NT2/D1 (cell line): ENCODE data around the gene USP12.

Source experiments
- DNase-seq: peaks from one replicate; pipeline ENCODE4 v3.0.0-alpha.2; 2011; ENCODE audit warnings: low read depth, low spot score
- H3K27me3 ChIP-seq: 2 replicates; pipeline ENCODE4 v1.6.0; 2011; ENCODE audit warnings: mild to moderate bottlenecking; ENCODE audit not compliant: insufficient read length, insufficient read depth
- H3K36me3 ChIP-seq: 2 replicates; pipeline ENCODE4 v1.6.1; 2011; ENCODE audit warnings: mild to moderate bottlenecking, low read length, mixed read lengths; ENCODE audit not compliant: insufficient read depth, insufficient read length
- H3K4me1 ChIP-seq: 2 replicates; pipeline ENCODE4 v1.5.1; 2011; ENCODE audit not compliant: insufficient read depth, insufficient read length
- H3K4me3 ChIP-seq: 2 replicates; pipeline ENCODE4 v1.5.1; 2011; ENCODE audit warnings: low read depth; ENCODE audit not compliant: insufficient read length
- H3K9ac ChIP-seq: 2 replicates; pipeline ENCODE4 v1.6.0; 2011; ENCODE audit warnings: low read depth; ENCODE audit not compliant: insufficient read length
- H3K9me3 ChIP-seq: 2 replicates; pipeline ENCODE4 v1.5.1; 2011; ENCODE audit warnings: mild to moderate bottlenecking, low read length; ENCODE audit not compliant: insufficient read depth
- SUZ12 ChIP-seq: IDR thresholded peaks from 2 replicates; pipeline ENCODE4 v1.6.1; 2011; ENCODE audit not compliant: insufficient read length, insufficient read depth; ENCODE audit errors: extremely low read depth
- YY1 ChIP-seq: IDR thresholded peaks from 2 replicates; pipeline ENCODE4 v1.6.1; 2011; ENCODE audit not compliant: insufficient read length, insufficient read depth
- ZNF274 ChIP-seq: IDR thresholded peaks from 2 replicates; pipeline ENCODE4 v1.6.1; 2011; ENCODE audit warnings: mild to moderate bottlenecking, low read depth, low read length

The USP12 gene

GRCh38 chr13:27203854-27204253 lies 32.2 kb upstream of the USP12 start:
- TF ChIP-seq SUZ12 (no peak), ZNF274 (no peak), YY1 (no peak)
- no peak for DNase-seq
- no peak overlapping the region for H3K4me3 ChIP-seq

GRCh38 chr13:27203186-27203585 lies 31.6 kb upstream of the USP12 start:
- Histone ChIP-seq H3K4me1 (no peaks in the 10 kb centered on the region), H3K9me3 (no peaks in the 10 kb centered on the region), H3K4me3 (no peak overlapping the region), H3K27me3 (no peaks in the 10 kb centered on the region), H3K9ac (no peak overlapping the region), H3K36me3 (no peaks in the 10 kb centered on the region)
- no peak for DNase-seq
- no peak for TF ChIP-seq YY1
- TF ChIP-seq ZNF274: no peak
- no peak for TF ChIP-seq SUZ12

More at GRCh38 chr13:27203854-27204253, 32.2 kb upstream of the USP12 start:
- H3K9me3 ChIP-seq: no peaks in the 10 kb centered on the region
- no peak overlapping the region for H3K9ac ChIP-seq
- no peaks in the 10 kb centered on the region for H3K36me3 ChIP-seq
- no peaks in the 10 kb centered on the region for H3K4me1 ChIP-seq
- no peaks in the 10 kb centered on the region for H3K27me3 ChIP-seq

- no peaks in the 10 kb centered on the region for H3K9me3 ChIP-seq
- TF ChIP-seq SUZ12: no peak
- no peaks in the 10 kb centered on the region for H3K4me1 ChIP-seq
- no peak overlapping the region for H3K9ac ChIP-seq
- H3K36me3 ChIP-seq: no peaks in the 10 kb centered on the region
- H3K27me3 ChIP-seq: no peaks in the 10 kb centered on the region
- no peak overlapping the region for H3K4me3 ChIP-seq
- DNase-seq: no peak
Observed at GRCh38 chr13:27201661-27202060, 30.1 kb upstream of the USP12 start.

- no peaks in the 10 kb centered on the region for H3K27me3 ChIP-seq
- no peaks in the 10 kb centered on the region for H3K36me3 ChIP-seq
- H3K4me1 ChIP-seq: no peaks in the 10 kb centered on the region
- TF ChIP-seq SUZ12 (no peak), ZNF274 (no peak), YY1 (no peak)
- no peak overlapping the region for H3K9ac ChIP-seq
- no peak for DNase-seq
- H3K4me3 ChIP-seq: no peak overlapping the region
- H3K9me3 ChIP-seq: no peaks in the 10 kb centered on the region
Observed at GRCh38 chr13:27200413-27201070, 28.9 kb upstream of the USP12 start.

GRCh38 chr13:27199696-27200095 lies 28.1 kb upstream of the USP12 start:
- H3K4me3 ChIP-seq: no peak overlapping the region
- no peaks in the 10 kb centered on the region for H3K36me3 ChIP-seq
- TF ChIP-seq ZNF274 (no peak), YY1 (no peak), SUZ12 (no peak)
- DNase-seq: no peak
- H3K9ac ChIP-seq: no peak overlapping the region
- no peaks in the 10 kb centered on the region for H3K9me3 ChIP-seq
- no peaks in the 10 kb centered on the region for H3K27me3 ChIP-seq
- H3K4me1 ChIP-seq: no peaks in the 10 kb centered on the region

- no peaks in the 10 kb centered on the region for H3K4me1 ChIP-seq
- H3K4me3 ChIP-seq: no peak overlapping the region
- no peaks in the 10 kb centered on the region for H3K9me3 ChIP-seq
- H3K27me3 ChIP-seq: no peaks in the 10 kb centered on the region
- TF ChIP-seq SUZ12 (no peak), ZNF274 (no peak), YY1 (no peak)
- H3K36me3 ChIP-seq: no peaks in the 10 kb centered on the region
- H3K9ac ChIP-seq: no peak overlapping the region
- DNase-seq: no peak
Observed at GRCh38 chr13:27199211-27199610, 27.6 kb upstream of the USP12 start.

GRCh38 chr13:27194895-27195764 lies 23.5 kb upstream of the USP12 start:
- no peak for DNase-seq
- no peak for TF ChIP-seq SUZ12
- TF ChIP-seq YY1: no peak
- TF ChIP-seq ZNF274: no peak
- Histone ChIP-seq H3K27me3 (no peaks in the 10 kb centered on the region), H3K9ac (no peak overlapping the region), H3K4me3 (no peak overlapping the region), H3K4me1 (no peaks in the 10 kb centered on the region), H3K9me3 (no peaks in the 10 kb centered on the region), H3K36me3 (no peaks in the 10 kb centered on the region)
